HPDE6-E6E7 (cell line): ENCODE measurements around the gene RNF13.
"Not testable (repeated sequence)": the region's sequence is repeated elsewhere in the genome, so short reads cannot be mapped to it uniquely, and the experiment has no call there.

ENCODE experiments used
- DNase-seq: peaks from one replicate; pipeline ENCODE4 v3.0.0; 2011; ENCODE audit warnings: missing footprints; ENCODE audit errors: extremely low spot score

RNF13 gene

DNA sequence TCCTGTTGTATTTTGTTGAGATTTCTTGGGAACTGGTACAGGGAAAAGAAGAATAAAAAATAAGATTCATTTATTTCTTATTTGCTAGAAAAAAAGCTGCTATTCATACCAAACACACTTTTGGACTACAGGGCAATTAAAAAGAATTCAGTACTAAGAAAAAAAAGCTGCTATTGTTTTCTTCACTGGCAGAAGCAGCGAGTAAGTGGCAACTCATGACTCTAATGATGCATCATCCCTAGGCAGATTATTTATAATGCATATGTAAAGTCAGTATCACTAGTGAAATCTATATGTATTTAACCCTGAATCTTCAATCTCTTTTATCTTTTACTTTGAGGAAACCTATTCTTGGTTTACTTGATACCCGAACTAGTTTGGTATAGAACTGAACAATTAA, 142.4 kb downstream of the RNF13 start:
- DNase-seq: no peak

DNA sequence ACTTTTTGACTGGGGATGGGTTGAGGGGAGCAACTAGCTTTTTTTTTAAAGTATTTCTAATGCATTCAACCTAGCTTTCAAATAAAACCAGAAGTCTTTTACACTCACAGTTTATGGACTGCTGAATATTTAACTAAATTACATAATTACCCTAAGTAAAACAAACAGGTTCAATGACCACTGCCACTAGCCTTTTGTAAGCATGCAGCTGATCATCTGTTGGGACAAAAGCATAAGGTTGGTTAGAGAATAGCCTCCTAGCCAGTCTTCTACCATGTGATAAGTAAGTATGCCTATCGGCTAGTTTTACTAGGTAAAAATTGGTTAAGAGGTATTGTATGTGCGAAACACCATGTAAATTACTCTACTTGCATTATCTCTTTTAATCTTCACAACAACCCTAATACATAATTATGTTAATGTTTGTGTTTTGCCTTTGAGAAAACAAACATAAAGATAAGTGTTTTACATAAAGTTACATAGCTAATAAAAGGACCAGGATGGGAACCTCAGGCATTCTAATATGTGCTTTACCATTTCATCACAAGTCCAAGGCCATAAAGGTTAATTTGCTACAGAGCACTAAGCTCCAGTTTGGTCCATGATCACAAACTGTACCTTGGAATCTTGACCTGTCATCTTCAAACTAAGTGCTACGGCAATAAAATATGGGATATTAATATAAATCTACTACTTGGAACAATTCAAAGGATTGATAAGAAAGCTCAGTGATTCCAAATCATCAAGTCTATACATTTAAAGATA, 144.5 kb downstream of the RNF13 start:
- DNase-seq: no peak

DNA sequence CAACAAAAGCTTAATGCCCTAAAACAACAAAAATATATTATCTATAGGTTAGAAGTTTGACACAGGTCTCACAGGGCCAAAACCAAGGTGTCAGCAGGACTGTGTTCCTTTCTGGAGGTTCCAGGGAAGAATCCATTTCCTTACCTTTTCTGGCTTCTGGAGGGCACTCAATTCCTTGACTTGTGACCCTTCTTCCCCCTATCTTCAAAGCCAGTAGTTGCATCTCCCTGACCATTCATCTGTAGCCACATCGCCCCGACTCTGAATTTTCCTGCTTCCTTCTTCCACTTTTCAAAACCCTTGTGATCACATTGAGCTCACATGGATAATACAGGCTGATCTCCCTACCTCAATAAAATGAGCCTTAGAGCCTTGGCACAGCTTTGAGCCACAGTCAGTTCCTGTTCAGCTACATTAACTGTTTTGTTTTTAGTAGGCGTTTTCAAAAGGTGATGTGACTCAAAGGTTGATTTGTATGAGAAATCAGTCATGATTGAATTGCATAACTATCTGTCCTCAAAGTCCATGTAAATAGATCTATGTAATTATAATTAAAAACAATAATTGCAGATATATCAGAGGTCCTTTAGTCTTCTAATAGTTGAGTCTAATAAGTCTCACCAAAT, 145.3 kb downstream of the RNF13 start:
- DNase-seq: no peak

DNA sequence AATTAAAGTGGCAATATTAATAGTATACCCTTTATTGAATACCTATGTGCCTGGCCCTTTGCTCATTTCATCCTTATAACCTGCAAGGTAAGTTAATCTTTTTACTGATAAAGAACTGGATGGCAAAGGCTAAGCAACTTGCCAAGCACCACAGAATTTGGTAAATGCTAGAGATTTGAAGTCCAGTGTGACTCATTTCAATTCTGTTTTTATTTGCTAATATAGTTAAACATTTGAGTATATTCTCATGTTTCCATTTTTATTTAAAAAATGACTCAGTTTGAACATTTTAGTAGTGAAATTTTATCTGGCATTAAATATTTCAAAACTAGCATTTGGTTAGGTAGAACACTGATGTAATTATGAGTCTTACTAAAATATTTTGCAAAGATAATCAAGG, 146.4 kb downstream of the RNF13 start:
- DNase-seq: no peak

DNA sequence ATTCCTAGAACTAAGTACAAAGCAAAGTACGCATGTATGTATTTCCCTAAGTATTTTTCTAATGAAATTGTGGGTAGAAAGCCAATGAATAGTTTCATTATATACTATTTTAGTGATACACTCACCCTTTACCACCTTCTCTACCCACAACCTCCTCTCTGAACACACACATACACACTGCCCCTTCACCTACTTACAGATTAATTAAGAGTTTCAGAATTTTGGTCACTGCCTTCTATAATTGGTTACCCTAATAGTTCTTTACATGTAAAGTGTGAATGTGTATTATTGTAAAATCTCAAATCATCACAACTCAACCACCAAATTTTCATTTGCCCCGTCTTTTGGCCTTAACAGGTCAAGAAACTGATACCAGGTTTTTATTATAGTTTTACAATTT, 150.5 kb downstream of the RNF13 start:
- DNase-seq: no peak

DNA sequence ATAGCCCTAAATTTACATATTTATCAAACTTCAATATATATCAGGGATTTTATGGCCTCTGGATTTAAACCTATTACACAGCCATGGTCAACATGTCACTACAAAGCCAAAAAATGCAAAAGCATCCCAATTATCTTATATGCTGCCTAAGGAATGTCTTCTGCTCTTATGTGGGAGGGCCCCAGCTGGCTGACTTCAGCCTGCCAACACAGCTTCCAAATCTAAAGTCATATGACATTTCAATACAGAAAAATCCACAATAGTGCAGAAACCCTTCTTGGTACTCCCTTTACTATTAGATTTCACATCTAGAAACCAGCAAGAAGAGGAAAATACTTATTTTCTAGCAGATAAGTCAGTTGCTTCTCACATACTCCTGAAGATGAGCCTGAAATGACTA, 151.3 kb downstream of the RNF13 start:
- DNase-seq: no peak

DNA sequence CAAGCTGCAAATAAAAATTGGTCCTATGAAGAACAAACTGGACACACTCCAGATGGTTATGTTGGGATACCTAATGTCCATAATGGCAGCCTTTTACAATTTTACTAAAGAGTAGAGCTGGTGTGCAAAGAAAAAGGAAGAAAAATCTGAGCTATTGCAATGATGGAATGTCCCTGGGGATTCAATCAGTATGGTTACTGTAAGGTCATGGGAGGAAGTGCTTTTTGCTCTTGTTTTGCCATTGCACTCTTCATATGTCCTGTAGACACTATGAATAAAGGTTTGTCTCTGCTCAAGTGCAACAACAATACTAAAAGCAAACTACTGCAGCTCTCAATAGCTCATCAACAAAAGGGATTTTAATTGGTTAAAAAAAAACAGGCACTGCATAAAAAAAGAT, 152.3 kb downstream of the RNF13 start:
- DNase-seq: no peak

DNA sequence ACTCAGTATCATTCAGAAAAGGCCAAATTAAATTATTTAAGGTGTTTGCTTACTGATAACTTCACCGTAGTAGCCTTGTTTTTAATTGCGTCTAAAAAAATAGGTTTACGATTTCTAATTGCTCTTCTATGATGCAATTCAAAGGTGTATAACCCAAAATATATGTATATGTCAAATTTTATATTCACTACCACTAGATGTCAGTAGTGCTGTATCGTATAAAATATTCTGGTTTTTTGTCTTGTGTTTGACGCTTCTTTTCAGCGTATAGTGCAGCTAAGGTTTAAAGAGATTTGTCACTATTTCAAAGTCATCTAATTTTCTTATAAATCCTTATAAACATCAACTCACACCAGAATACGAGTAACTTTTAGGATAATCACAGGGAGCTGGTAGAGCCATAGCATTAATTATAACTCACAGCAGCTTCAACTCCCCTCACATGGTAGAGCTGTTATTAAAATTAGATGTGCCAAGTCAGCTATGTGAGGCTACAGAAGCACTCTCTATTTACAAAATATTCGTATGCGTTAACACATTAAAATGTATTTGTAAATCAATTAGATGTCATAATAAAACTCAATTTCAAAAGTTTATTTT, 154.2 kb downstream of the RNF13 start:
- DNase-seq: no peak

DNA sequence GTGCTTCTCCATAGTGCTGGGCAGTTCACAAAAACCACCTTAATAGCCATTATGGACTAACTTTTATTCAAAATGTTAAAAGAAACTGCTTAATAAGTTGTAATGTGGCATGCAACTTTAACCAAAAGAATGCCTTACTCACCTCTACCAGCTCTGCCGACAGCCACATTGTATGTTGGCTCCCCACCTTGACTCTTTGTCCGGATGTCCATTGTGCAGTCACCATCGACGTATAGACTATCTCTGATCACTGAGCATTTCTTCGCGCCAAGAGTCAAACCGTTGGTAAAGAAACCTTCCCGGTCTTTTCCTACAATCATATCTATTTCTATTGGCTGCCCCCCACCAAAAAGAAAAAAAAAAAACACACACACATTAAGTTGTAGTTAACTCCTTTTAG, 155.2 kb downstream of the RNF13 start:
- DNase-seq: no peak

DNA sequence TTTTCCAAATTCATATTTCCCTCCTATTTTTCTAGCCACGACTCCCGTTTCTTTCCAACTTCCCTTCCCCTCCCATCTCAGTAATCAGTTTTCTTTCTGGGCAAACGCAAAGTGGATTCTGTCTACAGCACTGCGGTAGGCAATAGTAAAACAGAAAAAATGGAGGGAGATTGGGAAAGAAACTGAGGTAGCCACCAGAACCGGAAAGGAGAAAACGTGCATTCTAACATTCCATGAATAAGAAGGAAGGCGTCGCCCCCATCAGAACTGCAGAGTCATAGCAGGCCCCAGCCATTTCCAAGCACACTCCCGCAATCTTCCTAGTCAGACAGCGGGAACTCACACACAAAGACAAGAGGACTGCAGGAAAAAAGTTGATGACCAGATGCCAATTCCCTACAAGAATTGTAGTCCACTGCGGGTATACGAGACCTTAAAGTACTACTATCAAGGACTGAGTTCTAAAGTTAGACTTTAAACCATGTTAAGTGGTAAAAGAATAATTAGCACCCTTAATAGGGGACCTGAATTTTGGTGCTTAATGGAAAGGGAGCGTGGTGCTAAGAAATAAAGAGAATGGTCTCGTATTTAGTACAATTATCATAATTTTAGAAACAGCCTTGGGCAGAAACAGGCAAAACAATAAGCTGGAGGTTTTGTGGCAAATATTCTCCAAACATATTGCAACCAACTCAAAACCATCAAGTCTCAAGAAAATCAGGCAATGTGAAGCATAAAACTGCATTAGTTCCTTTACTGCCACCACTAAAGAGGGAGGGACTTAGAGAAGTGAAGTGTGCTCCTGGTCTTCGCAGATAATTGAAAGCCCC, 156.3 kb downstream of the RNF13 start:
- peak; percentile 49 for DNase-seq

DNA sequence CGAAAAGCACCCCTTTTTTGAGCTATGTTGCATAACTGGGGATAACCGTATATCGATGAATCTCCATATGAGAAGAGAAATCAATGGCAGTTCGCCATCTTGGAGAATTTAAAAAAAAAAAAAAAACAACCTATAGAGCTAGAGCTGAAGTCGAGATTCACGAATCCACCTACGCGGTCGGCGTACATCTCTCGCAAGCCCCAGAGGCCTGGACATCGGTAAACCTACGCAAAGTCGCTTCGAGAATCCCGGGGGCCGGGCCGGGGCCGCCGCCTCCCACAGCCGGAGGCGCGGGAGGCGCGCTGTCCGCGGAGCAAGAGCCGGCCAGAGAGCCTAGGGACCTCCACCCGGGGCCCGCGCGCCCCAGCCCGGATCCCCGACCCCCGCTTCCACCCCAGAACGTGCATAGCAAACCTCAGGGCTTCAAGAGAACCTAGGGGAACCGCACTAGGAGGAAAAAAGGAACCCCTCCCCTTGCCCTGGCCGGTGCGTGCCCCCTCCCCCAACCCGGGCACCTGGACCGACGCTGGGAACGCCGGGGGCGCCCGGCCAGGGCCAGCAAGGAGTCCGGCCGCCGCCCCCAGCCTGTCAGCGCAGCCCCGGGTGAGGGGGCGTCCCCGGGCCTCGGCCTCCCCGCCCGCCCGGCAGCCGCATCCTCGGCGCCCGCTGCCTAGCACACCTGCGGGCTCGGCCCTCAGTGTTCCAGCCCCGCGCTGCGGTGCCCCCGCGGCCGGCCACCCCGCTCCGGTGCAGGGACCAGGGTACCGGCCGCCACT, 157.1 kb downstream of the RNF13 start:
- peak; percentile 29 for DNase-seq

DNA sequence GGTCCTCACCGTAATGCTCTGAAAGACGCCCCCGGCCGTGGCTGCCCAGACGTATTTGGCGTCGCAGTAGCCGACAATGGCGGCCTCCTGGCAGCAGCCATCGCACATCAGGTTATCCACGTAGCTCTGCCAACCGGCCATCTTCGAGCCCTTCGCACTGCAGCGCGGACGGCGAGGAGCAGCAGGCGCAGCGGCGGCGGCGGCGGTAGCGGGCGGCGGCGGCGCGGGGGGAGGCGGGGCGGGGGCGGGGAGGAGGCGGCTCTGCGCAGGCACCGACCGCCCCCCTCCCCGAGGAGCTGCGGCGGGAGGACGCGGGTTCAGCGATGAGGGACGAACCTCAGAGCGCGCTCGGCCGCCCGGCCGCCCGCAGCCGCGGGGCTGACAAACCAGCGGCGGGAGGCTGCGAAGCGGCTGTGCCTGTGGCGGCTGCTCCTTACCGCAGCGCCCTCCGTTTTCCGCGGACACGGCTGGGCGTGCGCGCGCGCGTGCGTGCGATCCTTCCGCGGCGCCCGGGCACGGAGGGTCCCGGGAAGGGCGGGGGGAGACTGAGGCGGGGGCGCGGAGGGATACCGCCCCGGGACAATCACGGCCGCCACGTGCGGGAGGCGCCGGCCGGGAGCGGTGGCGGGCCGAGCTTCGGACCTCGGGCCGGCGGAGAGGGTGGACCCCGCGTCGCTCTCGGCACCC, 157.8 kb downstream of the RNF13 start, which contains the start of gene PFN2:
Gene PFN2 (minus strand): TSS at position 180 of the 687 bp plus-strand sequence. CDS start 39 bp downstream, at position 141.
- peak; percentile 43 for DNase-seq

DNA sequence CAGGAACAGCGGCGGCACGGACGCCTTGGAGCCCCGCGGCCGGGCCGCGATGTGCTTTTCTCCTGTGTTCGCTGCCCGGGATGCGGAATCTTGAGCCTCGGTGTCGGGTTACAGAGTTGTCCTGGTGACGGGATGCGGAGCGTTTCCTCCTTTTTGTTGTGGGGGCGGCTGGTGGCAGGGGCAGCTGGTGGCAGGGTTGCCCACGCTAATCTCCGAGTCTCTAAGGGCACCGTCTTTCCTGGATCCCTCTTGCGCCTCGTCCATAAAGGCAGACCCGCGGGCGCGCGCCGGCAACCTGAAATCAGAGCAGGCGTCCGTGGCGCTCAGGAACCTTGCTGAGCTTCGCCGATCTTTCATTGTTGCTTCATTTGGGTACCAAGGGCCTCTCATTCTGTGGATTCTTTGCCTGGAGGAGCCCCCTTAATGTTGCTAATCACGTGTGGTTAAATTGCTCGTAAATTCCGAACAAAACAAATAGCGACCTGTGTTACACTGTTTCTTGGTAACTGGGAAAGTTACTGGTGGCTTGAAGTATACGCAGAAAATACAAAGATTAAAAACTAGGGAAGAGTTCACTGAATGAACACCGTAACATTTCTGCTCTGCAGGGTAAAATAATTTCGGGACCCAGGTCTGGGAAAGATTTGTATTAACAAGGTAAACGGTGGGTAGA, 158.5 kb downstream of the RNF13 start:
- peak; percentile 37 for DNase-seq

DNA sequence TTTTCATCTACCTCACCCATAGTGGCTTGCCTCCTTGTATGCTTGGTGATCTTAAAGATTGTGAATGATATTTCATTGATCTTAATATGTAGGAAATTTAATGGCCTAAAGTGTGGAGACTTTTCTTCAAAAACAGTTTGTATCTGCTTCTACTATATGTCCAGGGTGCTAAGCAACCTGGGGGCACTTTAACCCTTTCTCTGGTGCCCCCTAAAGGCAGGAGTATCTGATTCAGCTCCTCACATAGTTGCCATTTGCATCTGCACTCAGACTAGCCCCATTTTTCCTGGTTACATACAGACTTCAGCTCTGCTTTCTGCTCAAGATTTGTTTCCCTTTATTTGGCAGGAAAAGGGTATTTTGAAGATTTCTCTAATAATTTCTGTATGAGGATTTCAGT, 162.9 kb downstream of the RNF13 start:
- no peak for DNase-seq

DNA sequence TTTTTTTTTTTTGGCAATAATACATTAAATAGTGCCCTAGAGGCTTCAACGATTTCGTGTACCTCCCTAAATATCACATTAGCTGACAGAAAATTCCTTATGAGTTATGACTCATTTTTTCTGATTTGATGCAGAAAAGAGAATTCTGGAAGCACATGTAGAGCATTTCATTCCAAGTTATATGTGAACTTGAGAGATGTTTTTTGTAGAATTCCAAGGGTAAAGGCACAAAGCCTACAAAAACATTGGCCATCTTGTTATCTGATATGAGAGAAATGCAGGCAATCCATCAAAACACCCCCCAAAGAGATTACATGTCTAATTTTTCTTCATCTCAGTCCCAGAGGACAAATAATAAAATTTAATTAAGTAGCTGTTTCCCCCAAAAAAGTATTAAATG, 164.4 kb downstream of the RNF13 start:
- DNase-seq: no peak

DNA sequence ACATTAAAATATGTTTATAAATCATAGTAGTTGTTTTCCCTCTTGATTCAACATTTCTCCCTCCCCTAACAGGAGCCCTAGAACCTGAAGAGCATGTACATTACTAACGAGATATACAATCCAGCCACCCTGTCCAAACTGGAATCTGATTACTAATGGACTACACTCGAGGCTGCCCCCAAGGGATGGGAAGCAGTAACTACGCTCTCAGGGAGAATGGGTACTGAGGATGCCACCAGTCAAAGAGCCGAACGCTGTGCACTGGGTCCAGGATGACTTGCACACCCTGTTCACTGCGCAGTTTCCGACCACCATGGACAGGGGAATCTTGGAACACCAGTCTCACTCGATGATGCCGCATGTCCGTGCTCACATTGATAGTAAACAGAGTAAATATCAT, 169.0 kb downstream of the RNF13 start:
- not testable (repeated sequence) for DNase-seq

DNA sequence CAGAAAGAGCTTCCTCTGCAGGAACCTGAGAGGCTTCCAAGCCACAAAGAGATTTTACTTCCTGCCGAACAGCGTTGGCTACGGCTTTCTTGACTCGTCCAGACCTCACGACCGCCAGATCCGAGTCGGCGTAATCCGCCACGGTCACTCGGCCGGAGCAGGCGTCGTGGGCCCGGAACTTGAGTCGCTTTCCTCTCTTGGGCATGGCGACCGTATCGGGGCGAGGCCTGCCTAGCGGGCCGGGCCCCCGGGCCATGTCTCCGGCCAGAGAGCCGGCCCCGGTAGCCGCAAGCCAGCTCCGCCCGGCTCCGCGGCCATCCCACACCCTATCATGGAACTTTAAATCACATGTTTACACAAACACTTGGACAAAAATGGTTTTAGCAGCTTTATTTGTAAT, 170.0 kb downstream of the RNF13 start:
- DNase-seq: not testable (repeated sequence)

DNA sequence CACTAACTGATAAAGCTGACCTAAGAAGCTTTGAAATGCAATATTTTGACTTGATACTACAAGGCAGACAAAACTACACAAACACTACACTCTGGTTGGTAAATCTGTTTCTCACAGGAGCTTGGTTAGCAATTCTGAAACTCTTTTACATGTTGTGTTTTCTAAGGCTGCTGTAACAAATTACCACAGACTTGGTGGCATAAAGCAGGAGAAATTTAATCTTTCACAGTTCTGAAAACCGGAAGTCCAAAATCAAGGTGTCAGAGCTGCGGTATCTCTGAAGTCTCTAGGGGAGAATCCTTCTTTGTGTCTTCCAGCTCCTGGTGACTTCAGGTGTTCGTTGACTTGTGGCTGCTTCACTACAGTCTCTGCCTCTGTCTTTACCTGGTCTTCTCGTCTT, 170.6 kb downstream of the RNF13 start:
- no peak for DNase-seq

DNA sequence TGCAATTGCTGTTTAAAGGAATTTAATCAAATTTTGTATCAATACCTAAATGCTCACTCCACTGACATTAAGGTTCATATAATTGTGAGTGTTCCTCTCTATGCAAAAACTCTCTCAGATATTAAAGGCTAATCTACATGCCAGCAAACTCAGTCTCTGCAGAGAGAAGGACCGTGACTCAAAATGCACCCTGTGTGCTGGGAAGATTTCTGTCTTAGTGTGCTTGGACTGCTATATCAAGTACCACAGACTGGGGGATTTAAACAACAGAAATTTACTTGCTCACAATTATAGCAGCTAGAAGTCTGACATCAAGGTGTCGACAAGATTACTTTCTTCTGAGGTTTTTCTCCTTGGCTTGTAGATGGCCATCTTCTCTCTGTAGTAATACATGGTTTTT, 176.3 kb downstream of the RNF13 start:
- DNase-seq: no peak

DNA sequence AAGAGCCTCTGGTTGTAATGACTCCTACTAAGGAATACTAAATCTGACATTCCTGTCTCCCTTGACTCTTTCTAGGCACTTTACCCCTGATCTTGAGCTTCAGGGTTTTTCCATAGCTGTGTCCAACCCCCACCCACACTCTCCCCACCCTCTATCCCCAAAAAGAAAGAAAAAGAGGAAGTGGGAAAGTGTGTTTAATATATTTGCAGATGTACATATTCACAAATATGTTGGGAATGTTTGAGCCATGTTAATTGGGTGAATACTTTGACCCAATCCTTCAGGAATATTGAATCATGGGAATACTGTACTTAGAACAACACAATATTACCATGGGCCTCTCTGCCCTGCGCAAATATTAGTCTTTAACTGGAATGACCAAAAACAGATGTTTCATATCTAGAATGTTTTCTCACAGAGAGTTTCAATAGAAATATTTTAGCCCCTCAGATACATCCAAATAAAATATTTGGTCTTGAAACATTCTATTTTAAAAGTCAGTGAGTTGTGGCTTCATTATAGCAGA, 177.5 kb downstream of the RNF13 start:
- no peak for DNase-seq
